ENCODE results near the gene HIVEP3. TPM values are rescaled to one million over a fixed set of nuclear protein-coding genes. Genes with fewer than 3 reads are reported as not detected.

Gene HIVEP3
- total RNA-seq, 1 experiment from 2014 or later = 1.4 TPM

DNA sequence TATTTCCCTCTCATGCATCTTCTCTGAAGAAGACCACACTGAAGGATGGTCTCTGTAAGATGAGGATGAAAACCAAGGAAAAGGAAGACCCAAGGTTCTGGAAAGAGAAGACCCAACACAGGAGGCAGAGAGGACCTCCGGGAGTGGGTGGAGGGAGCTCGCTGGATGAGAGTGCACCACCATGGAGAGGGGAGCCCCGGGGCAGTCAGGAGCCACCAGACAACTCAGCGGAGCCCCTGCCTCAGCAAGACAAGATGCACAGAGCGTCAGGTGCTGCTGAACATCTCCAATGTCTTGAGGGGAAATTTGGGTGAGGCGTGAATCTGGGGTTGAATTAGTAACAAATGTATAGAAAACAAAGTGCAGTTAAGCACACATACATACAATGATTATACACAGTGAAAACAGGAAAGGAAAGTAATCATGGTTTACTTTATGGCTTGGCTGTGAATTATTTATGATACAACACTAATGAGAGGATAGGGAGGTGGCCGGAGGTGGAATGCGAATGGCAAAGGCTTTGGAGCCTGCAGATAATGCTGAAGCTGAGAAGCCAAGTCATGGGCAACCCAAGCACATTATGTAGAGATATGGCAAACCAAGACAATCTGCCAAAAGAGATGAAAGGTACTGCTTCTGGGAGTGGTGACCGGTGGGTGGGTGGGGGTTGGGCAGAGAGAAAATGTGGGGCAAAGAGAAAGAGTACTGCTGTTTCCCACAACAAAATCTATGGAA is 353.8 kb downstream of the HIVEP3 start:
- no peak overlapping the region for H4K8ac ChIP-seq (replicated peaks; ENCODE audit: insufficient read length, low read depth, low read length)
- no peak overlapping the region for H3K4ac ChIP-seq (ENCODE audit: low read depth, low read length)
- no peak for DNase-seq
- no peak overlapping the region for H3T11ph ChIP-seq (ENCODE audit: low read length)
- no peak overlapping the region for H3K14ac ChIP-seq (ENCODE audit: insufficient read depth, low read length)
- H3K56ac ChIP-seq (ENCODE audit: insufficient read length, low read depth, low read length) = no peak overlapping the region
- H3K23ac ChIP-seq (ENCODE audit: insufficient read length, low read depth, low read length) = no peak overlapping the region
- no peak overlapping the region for H2BK5ac ChIP-seq (ENCODE audit: insufficient read length, low read length)
- no peak overlapping the region for H2AK5ac ChIP-seq (ENCODE audit: insufficient read length, low read length)
- H4K91ac ChIP-seq (ENCODE audit: insufficient read length, low read depth, low read length) = no peak overlapping the region
- H3K9me3 Mint-ChIP-seq = no peaks in the 10 kb centered on the region
- H2BK15ac ChIP-seq (ENCODE audit: low read depth, low read length) = no peak overlapping the region
- H3K79me1 ChIP-seq (ENCODE audit: insufficient read depth, low read depth, low read length, poor library complexity, severe bottlenecking) = no peaks in the 10 kb centered on the region
- TF ChIP-seq, protein P1, sequence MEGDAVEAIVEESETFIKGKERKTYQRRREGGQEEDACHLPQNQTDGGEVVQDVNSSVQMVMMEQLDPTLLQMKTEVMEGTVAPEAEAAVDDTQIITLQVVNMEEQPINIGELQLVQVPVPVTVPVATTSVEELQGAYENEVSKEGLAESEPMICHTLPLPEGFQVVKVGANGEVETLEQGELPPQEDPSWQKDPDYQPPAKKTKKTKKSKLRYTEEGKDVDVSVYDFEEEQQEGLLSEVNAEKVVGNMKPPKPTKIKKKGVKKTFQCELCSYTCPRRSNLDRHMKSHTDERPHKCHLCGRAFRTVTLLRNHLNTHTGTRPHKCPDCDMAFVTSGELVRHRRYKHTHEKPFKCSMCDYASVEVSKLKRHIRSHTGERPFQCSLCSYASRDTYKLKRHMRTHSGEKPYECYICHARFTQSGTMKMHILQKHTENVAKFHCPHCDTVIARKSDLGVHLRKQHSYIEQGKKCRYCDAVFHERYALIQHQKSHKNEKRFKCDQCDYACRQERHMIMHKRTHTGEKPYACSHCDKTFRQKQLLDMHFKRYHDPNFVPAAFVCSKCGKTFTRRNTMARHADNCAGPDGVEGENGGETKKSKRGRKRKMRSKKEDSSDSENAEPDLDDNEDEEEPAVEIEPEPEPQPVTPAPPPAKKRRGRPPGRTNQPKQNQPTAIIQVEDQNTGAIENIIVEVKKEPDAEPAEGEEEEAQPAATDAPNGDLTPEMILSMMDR (conservative IDR thresholded peaks at IDR 0.05) = no peak
- no peak overlapping the region for H4K5ac ChIP-seq (ENCODE audit: insufficient read length, low read depth, low read length)
- H3K9me3 ChIP-seq (ENCODE audit: control insufficient read depth, low read depth, low read length) = no peaks in the 10 kb centered on the region
- no peak overlapping the region for H3K9ac ChIP-seq (ENCODE audit: extremely low read depth, insufficient read length, low read length)
- no peak overlapping the region for H2BK20ac ChIP-seq (ENCODE audit: low read depth, low read length, poor library complexity, severe bottlenecking)
- H3K23me2 ChIP-seq (ENCODE audit: insufficient read length, low read depth, low read length, poor library complexity, severe bottlenecking) = no peaks in the 10 kb centered on the region
- no peaks in the 10 kb centered on the region for H4K20me1 ChIP-seq (ENCODE audit: control insufficient read depth, insufficient read depth, insufficient read length)
- no peak overlapping the region for H2BK12ac ChIP-seq (ENCODE audit: insufficient read length, low read depth, low read length)
- no peak overlapping the region for H3K4me2 ChIP-seq (ENCODE audit: insufficient read depth, insufficient read length, low read length)
- peaks cover 0 to 8% of the 10 kb centered on the region in 2 experiments; a peak in 3 of 4 replicates for H3K4me1 Mint-ChIP-seq
- H2AFZ ChIP-seq (ENCODE audit: low read length) = no peak overlapping the region
- no peak overlapping the region for H3K27ac ChIP-seq (ENCODE audit: insufficient read length, low read depth, low read length)
- peaks cover 36% of the 10 kb centered on the region for H3K27me3 Mint-ChIP-seq (ENCODE audit: low read depth)
- H3K36me3 Mint-ChIP-seq (ENCODE audit: insufficient read depth in 1 of 3, low read depth in 3 of 3) = no peaks in the 10 kb centered on the region
- H2BK120ac ChIP-seq (ENCODE audit: low read depth, low read length, poor library complexity, severe bottlenecking) = no peak overlapping the region
- no peak overlapping the region for H3K18ac ChIP-seq (ENCODE audit: insufficient read length, low read depth, low read length)
- H3K27me3 ChIP-seq (ENCODE audit: insufficient read depth, low read length) = no peaks in the 10 kb centered on the region
- H3K27ac Mint-ChIP-seq = no peak overlapping the region
- H3K79me2 ChIP-seq (ENCODE audit: insufficient read depth, low read length) = no peaks in the 10 kb centered on the region
- H3K4me1 ChIP-seq (ENCODE audit: insufficient read depth, low read length) = no peaks in the 10 kb centered on the region
- no CpG with 5 or more reads among the region's 9 CpGs for WGBS (ENCODE audit: extremely low coverage, insufficient read length, low lambda C conversion rate)
- H3K4me3 Mint-ChIP-seq = no peak overlapping the region

All from H9 (cell line).